A673 (cell line): ENCODE measurements around the gene CEP112.

ENCODE experiments used
- EZH2 ChIP-seq: fragments of 200-600 bp; sonication (generic); IDR thresholded peaks from 2 replicates; pipeline ENCODE4 v1.6.1; 2017; ENCODE audit warnings: borderline replicate concordance, low read depth, mild to moderate bottlenecking, mixed read lengths, antibody characterized with exemption, low read length; ENCODE audit not compliant: poor library complexity, severe bottlenecking
- TF ChIP-seq, protein P1 (sequence below): fragments of 300-800, 200-600 bp; sonication (generic); conservative IDR thresholded peaks from 2 replicates; pipeline ENCODE4 v1.5.1; 2017; ENCODE audit warnings: low read depth, mild to moderate bottlenecking, antibody characterized with exemption, low read length, moderate library complexity, mixed read lengths

DNA sequence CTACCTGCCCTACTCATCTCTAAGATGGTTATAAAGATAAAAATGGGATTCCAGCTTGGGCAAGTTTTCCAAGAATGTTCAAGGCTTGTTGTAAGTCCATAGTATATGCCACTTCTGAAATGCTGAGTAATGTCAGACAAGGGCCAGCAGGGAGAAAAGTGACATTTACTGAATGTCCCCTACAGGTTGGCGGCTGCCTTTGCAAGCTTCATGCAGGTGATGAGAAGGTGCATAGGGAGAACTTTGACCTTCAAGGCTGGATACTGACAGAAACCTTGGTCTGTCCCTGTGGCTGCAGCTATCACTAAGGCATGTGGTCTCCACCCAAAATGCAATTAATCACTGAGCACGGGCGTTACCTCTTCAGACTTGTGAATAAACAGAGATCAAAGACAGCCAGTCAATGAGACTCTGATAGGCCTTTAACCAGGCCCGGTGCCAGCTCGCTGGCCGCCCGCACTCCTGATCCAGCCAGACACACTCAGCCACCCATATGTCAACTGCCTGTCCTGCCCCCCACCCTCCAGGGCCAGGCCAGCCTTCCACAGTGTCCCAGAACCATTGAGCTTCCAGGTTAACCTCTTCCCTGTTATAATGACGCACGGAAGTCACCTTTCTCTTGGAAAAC lies 603.6 kb downstream of the CEP112 start:
- TF ChIP-seq, protein P1, sequence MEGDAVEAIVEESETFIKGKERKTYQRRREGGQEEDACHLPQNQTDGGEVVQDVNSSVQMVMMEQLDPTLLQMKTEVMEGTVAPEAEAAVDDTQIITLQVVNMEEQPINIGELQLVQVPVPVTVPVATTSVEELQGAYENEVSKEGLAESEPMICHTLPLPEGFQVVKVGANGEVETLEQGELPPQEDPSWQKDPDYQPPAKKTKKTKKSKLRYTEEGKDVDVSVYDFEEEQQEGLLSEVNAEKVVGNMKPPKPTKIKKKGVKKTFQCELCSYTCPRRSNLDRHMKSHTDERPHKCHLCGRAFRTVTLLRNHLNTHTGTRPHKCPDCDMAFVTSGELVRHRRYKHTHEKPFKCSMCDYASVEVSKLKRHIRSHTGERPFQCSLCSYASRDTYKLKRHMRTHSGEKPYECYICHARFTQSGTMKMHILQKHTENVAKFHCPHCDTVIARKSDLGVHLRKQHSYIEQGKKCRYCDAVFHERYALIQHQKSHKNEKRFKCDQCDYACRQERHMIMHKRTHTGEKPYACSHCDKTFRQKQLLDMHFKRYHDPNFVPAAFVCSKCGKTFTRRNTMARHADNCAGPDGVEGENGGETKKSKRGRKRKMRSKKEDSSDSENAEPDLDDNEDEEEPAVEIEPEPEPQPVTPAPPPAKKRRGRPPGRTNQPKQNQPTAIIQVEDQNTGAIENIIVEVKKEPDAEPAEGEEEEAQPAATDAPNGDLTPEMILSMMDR = no peak
- TF ChIP-seq EZH2 = no peak
